K562 (cell line): ENCODE results near the gene CNPPD1. TPM values are rescaled to one million over a fixed set of nuclear protein-coding genes. Genes with fewer than 3 reads are reported as not detected.

ENCODE experiments used
- ATAC-seq: fragments of 200-7000 bp; cut with Tn5 transposase; 3 replicates; pipeline ENCODE4 v1.9.1; 2020; ENCODE audit warnings: moderate library complexity
- BruUV-seq: library from RNA; stranded (reverse); fragments of 400-500 nt; replicated peaks from 2 replicates; lab custom pipeline; 2021; lab: Mats Ljungman, UMichigan
- CTCF ChIA-PET: fragments of 300-600 bp; formaldehyde crosslinking; extraction: SDS; loops from one replicate; lab custom pipeline; 2021; ENCODE audit warnings: low intra/inter-chr PET ratio; lab: Yijun Ruan, JAX
- POLR2A ChIA-PET: fragments of 300-600, 350-650 bp; sonication (Branson Sonifier 250); formaldehyde crosslinking; extraction: SDS; loops from one replicate; lab custom pipeline; 2021; ENCODE audit warnings: antibody characterized with exemption, inconsistent platforms; lab: Yijun Ruan, JAX
- DNase-seq, 4 experiments: peaks; one replicate each; pipeline versions ENCODE4 v3.0.0 to v3.0.0-alpha.2; 2011 to 2018; ENCODE audit warnings: low spot score in 3 of 4, mixed read lengths in 3 of 4; ENCODE audit errors: extremely low read depth in 1 of 4
- FAIRE-seq: peaks from 2 replicates; lab custom pipeline; 2011; peaks lifted over from hg19 to GRCh38; lab: Jason Lieb, UNC
- H2AFZ ChIP-seq: 2 replicates; pipeline ENCODE4 v1.6.0; 2011; ENCODE audit warnings: low read depth, low read length, control low read depth, inconsistent platforms
- H3K27ac ChIP-seq: fragments of 200-600 bp; 3 replicates; pipeline ENCODE4 v1.8.0; 2011; ENCODE audit warnings: low read depth, mild to moderate bottlenecking, control low read depth, inconsistent platforms, low read length, moderate library complexity, mixed read lengths; ENCODE audit errors: extremely low read depth
- H3K27me3 ChIP-seq, 2 experiments: fragments of 300-600 bp in 1 of 2; 2 replicates in 1 of 2; 3 replicates in 1 of 2; pipeline versions ENCODE4 v1.6.0 to v1.8.0; 2011; ENCODE audit warnings: inconsistent platforms in 2 of 2, low read length in 2 of 2, mild to moderate bottlenecking in 1 of 2, mixed read lengths in 1 of 2, moderate library complexity in 1 of 2; ENCODE audit not compliant: control insufficient read depth in 2 of 2, insufficient read depth in 2 of 2
- H3K36me3 ChIP-seq: fragments of 300-600 bp; 3 replicates; pipeline ENCODE4 v1.8.0; 2011; ENCODE audit warnings: mild to moderate bottlenecking, low read length, inconsistent platforms; ENCODE audit not compliant: control insufficient read depth, insufficient read depth
- H3K4me1 ChIP-seq, 2 experiments: fragments of 200-600 bp in 1 of 2; replicated peaks in 1 of 2; 2 replicates in 1 of 2; 3 replicates in 1 of 2; pipeline versions ENCODE4 v1.5.1 to v1.8.0; 2011; ENCODE audit warnings: inconsistent platforms in 2 of 2, low read length in 2 of 2, mild to moderate bottlenecking in 1 of 2, mixed read lengths in 1 of 2, moderate library complexity in 1 of 2; ENCODE audit not compliant: control insufficient read depth in 2 of 2, insufficient read depth in 2 of 2
- H3K4me2 ChIP-seq: 2 replicates; pipeline ENCODE4 v1.6.1; 2011; ENCODE audit warnings: low read length, control low read depth, inconsistent platforms, mixed read lengths; ENCODE audit not compliant: insufficient read depth
- H3K4me3 ChIP-seq: fragments of 200-600 bp; sonication (generic), shearing (Covaris generic); 2 replicates; pipeline ENCODE4 v1.5.1; 2016; ENCODE audit warnings: control low read depth, inconsistent platforms
- H3K79me2 ChIP-seq: fragments of 200-600 bp; 3 replicates; pipeline ENCODE4 v1.8.0; 2011; ENCODE audit warnings: low read length, inconsistent platforms; ENCODE audit not compliant: control insufficient read depth, insufficient read depth
- H3K9ac ChIP-seq, 2 experiments: 2 replicates each; pipeline versions ENCODE4 v1.6.0 to v1.6.1; 2011; ENCODE audit warnings: low read depth in 2 of 2, low read length in 2 of 2, control low read depth in 1 of 2, inconsistent platforms in 1 of 2, mild to moderate bottlenecking in 1 of 2, mixed read lengths in 1 of 2; ENCODE audit not compliant: insufficient read depth in 1 of 2
- H3K9me1 ChIP-seq: one replicate; pipeline ENCODE4 v1.6.0; 2011; ENCODE audit warnings: inconsistent platforms, mild to moderate bottlenecking, low read length, moderate library complexity; ENCODE audit not compliant: control insufficient read depth, insufficient read depth
- H3K9me3 ChIP-seq: replicated peaks from 2 replicates; pipeline ENCODE4 v1.5.1; 2011; ENCODE audit warnings: low read depth, low read length, inconsistent platforms; ENCODE audit not compliant: control insufficient read depth, insufficient read depth
- H4K20me1 ChIP-seq: replicated peaks from 2 replicates; pipeline ENCODE4 v1.6.1; 2011; ENCODE audit warnings: low read length, inconsistent platforms, mixed read lengths; ENCODE audit not compliant: control insufficient read depth, insufficient read depth
- DEAF1 ChIP-seq: fragments of 450-650 bp; formaldehyde crosslinking; IDR thresholded peaks from 2 replicates; pipeline ENCODE4 v1.4.0; 2020; ENCODE audit warnings: mild to moderate bottlenecking, moderate library complexity
- HOXB6 ChIP-seq: fragments of 250-450 bp; sonication (Bioruptor Pico); IDR thresholded peaks from 2 replicates; pipeline ENCODE4 v1.5.1; 2022; ENCODE audit warnings: mild to moderate bottlenecking, borderline replicate concordance
- PRDM10 ChIP-seq: fragments of 450-650 bp; IDR thresholded peaks from 2 replicates; pipeline ENCODE4 v1.6.1; 2018; ENCODE audit not compliant: partially characterized antibody
- REST ChIP-seq, 2 experiments: fragments of 450-650 bp; formaldehyde crosslinking in 1 of 2; IDR thresholded peaks; 2 replicates each; pipeline versions ENCODE4 v1.4.0 to v1.6.1; 2014 to 2020; ENCODE audit warnings: mild to moderate bottlenecking in 2 of 2, borderline replicate concordance in 1 of 2, low read depth in 1 of 2
- WGBS: fragments of 100-300 bp; shearing (Covaris generic); methylation state at CpG from one replicate; pipeline ENCODE4 v1.1.6; 2016; ENCODE audit warnings: low coverage, mixed read lengths; ENCODE audit not compliant: insufficient coverage; ENCODE audit errors: missing lambda C conversion rate; 5-methylcytosine and 5-hydroxymethylcytosine counted together
- in situ Hi-C: fragments of 300-500 bp; cut with MboI; formaldehyde crosslinking; loops from 4 replicates; pipeline ENCODE4 v1.15.0; 2018; ENCODE audit warnings: inconsistent platforms, mixed read lengths
- intact Hi-C: fragments of 100-400 bp; cut with micrococcal nuclease; formaldehyde crosslinking; loops from 2 replicates; pipeline ENCODE4 v1.14.2; 2022
- polyA plus RNA-seq, 8 experiments: library from polyadenylated mRNA; depleted of rRNA in 4 of 8; stranded (reverse) in 5 of 8; unstranded in 3 of 8; fragments of >200 nt; fragmentation: Nextera tagmentation in 2 of 8; fragmentation: Illumina TruSeq in 1 of 8; extraction: Ambion mirVana in 2 of 8; extraction: Trizol in 1 of 8; gene quantifications; 2 replicates each; pipeline versions ENCODE4 v1.2.1 to v1.2.3, GENCODE V29; 2011 to 2014; ENCODE audit warnings: inconsistent platforms in 1 of 8, missing spikeins in 1 of 8
- total RNA-seq, 7 experiments: library from RNA; depleted of rRNA in 6 of 7; stranded (reverse); fragments of >200 nt in 6 of 7; fragmentation: Illumina TruSeq in 2 of 7; extraction: Trizol in 2 of 7; gene quantifications; 2 replicates each; pipeline versions ENCODE4 v1.2.1 to v1.2.3, GENCODE V29; 2011 to 2021; ENCODE audit warnings: low replicate concordance in 1 of 7

Gene CNPPD1
- total and polyA plus RNA-seq, 9 of the 15 experiments (the other 6 are each of a cell fraction or from before 2014, with no cell fraction given), result 9.9 to 53.5 (median 27.0) TPM

GRCh38 chr2:219155054-219155644, 21.6 kb downstream of the CNPPD1 start:
- no peak overlapping the region for H3K4me2 ChIP-seq
- H4K20me1 ChIP-seq, result no peaks in the 10 kb centered on the region; the same call in 1 of the 2 replicates
- no peaks in the 10 kb centered on the region for H3K9me3 ChIP-seq
- no peaks in the 10 kb centered on the region for H3K9me1 ChIP-seq
- FAIRE-seq (peak; percentile 89), DNase-seq (peak; percentile 39 to 81 (median 46)), ATAC-seq (peak; percentile 82)
- intact Hi-C loops (loop anchor here (1.0 to 10.0 kb wide), 6 partner anchors 36 to 300 kb away; partner anchors contain the start of gene WNT6), in situ Hi-C loops (loop anchor here (5.0 to 10.0 kb wide), 2 partner anchors 98 to 130 kb away; no protein-coding TSS in a partner anchor)
- H3K27me3 ChIP-seq, result no peaks in the 10 kb centered on the region
- H3K9ac ChIP-seq, result no peak overlapping the region
- 2% methylated on average over 4 of the region's 4 CpGs for WGBS
- H3K79me2 ChIP-seq, result no peaks in the 10 kb centered on the region; the same call in 2 of the 3 replicates
- ChIA-PET POLR2A (no interaction called here), CTCF (interaction anchor here (1.9 to 3.5 kb wide), 3 partner anchors 97 to 159 kb away, joined by 11 to 31 read pairs (median 17); no protein-coding TSS in a partner anchor)
- peaks cover 3 to 6% of the 10 kb centered on the region in 2 experiments; a peak in 3 of 5 replicates for H3K4me1 ChIP-seq
- H3K4me3 ChIP-seq, result no peak overlapping the region
- no TSS peak for BruUV-seq
- H2AFZ ChIP-seq, result no peak overlapping the region
- H3K36me3 ChIP-seq, result 0 out of 3 replicates have a peak, but pooled peaks cover 12% of the 10 kb centered on the region
- H3K27ac ChIP-seq, result no peak overlapping the region
- TF ChIP-seq PRDM10, result peak; percentile 90
- TF ChIP-seq HOXB6 (CRISPR knock-in tag), result no peak
- TF ChIP-seq DEAF1 (CRISPR knock-in tag), result peak; percentile 53
- peak; percentile 80 for TF ChIP-seq REST (IDR thresholded peaks at IDR 0.05; ENCODE audit: borderline replicate concordance)
- TF ChIP-seq REST (CRISPR knock-in tag; IDR thresholded peaks at IDR 0.05; ENCODE audit: low read depth), result no peak
